ENCODE measurements around the gene ADAM12. TPM values are rescaled to one million over a fixed set of nuclear protein-coding genes. Genes with fewer than 3 reads are reported as not detected.

ADAM12 gene
- total RNA-seq, 1 experiment from 2014 or later = 26.1 TPM

GRCh38 chr10:126233182-126234148 is 154.8 kb downstream of the ADAM12 start:
- DNase-seq (ENCODE audit: low read depth) = no peak
- in situ Hi-C loops (cut with HindIII; ENCODE audit: low pct_unique_long_range_greater_than_20kb, low sequenced_read_pairs) = no loop called here

- no peak for DNase-seq (ENCODE audit: low read depth)
- in situ Hi-C loops (cut with HindIII; ENCODE audit: low pct_unique_long_range_greater_than_20kb, low sequenced_read_pairs) = no loop called here
Observed at GRCh38 chr10:126230587-126230986, 157.7 kb downstream of the ADAM12 start.

GRCh38 chr10:126229686-126230085 is 158.6 kb downstream of the ADAM12 start:
- DNase-seq (ENCODE audit: low read depth) = no peak
- in situ Hi-C loops (cut with HindIII; ENCODE audit: low pct_unique_long_range_greater_than_20kb, low sequenced_read_pairs) = no loop called here

- no peak for DNase-seq (ENCODE audit: low read depth)
- in situ Hi-C loops (cut with HindIII; ENCODE audit: low pct_unique_long_range_greater_than_20kb, low sequenced_read_pairs) = no loop called here
Observed at GRCh38 chr10:126227762-126228134, 160.5 kb downstream of the ADAM12 start.

GRCh38 chr10:126226988-126227761 is 161.1 kb downstream of the ADAM12 start:
- in situ Hi-C loops (cut with HindIII; ENCODE audit: low pct_unique_long_range_greater_than_20kb, low sequenced_read_pairs) = no loop called here
- DNase-seq (ENCODE audit: low read depth) = no peak

GRCh38 chr10:126226205-126226604 is 162.1 kb downstream of the ADAM12 start:
- no peak for DNase-seq (ENCODE audit: low read depth)
- in situ Hi-C loops (cut with HindIII; ENCODE audit: low pct_unique_long_range_greater_than_20kb, low sequenced_read_pairs) = no loop called here

GRCh38 chr10:126225672-126226008 is 162.6 kb downstream of the ADAM12 start:
- in situ Hi-C loops (cut with HindIII; ENCODE audit: low pct_unique_long_range_greater_than_20kb, low sequenced_read_pairs) = no loop called here
- DNase-seq (ENCODE audit: low read depth) = no peak

- no peak for DNase-seq (ENCODE audit: low read depth)
- in situ Hi-C loops (cut with HindIII; ENCODE audit: low pct_unique_long_range_greater_than_20kb, low sequenced_read_pairs) = no loop called here
Observed at GRCh38 chr10:126224967-126225671, 163.2 kb downstream of the ADAM12 start.

- in situ Hi-C loops (cut with HindIII; ENCODE audit: low pct_unique_long_range_greater_than_20kb, low sequenced_read_pairs) = no loop called here
- no peak for DNase-seq (ENCODE audit: low read depth)
Observed at GRCh38 chr10:126223512-126224067, 164.7 kb downstream of the ADAM12 start.

GRCh38 chr10:126222736-126223511 is 165.4 kb downstream of the ADAM12 start:
- in situ Hi-C loops (cut with HindIII; ENCODE audit: low pct_unique_long_range_greater_than_20kb, low sequenced_read_pairs) = no loop called here

GRCh38 chr10:126221874-126222273 is 166.4 kb downstream of the ADAM12 start:
- in situ Hi-C loops (cut with HindIII; ENCODE audit: low pct_unique_long_range_greater_than_20kb, low sequenced_read_pairs) = no loop called here
- DNase-seq (ENCODE audit: low read depth) = no peak

More at GRCh38 chr10:126222736-126223511, 165.4 kb downstream of the ADAM12 start:
- DNase-seq (ENCODE audit: low read depth) = no peak

GRCh38 chr10:126218778-126219649 is 169.3 kb downstream of the ADAM12 start:
- in situ Hi-C loops (cut with HindIII; ENCODE audit: low pct_unique_long_range_greater_than_20kb, low sequenced_read_pairs) = no loop called here

GRCh38 chr10:126218174-126218573 is 170.1 kb downstream of the ADAM12 start:
- in situ Hi-C loops (cut with HindIII; ENCODE audit: low pct_unique_long_range_greater_than_20kb, low sequenced_read_pairs) = no loop called here
- DNase-seq (ENCODE audit: low read depth) = no peak

More at GRCh38 chr10:126218778-126219649, 169.3 kb downstream of the ADAM12 start:
- DNase-seq (ENCODE audit: low read depth) = no peak

- in situ Hi-C loops (cut with HindIII; ENCODE audit: low pct_unique_long_range_greater_than_20kb, low sequenced_read_pairs) = no loop called here
- no peak for DNase-seq (ENCODE audit: low read depth)
Observed at GRCh38 chr10:126216632-126216961, 171.7 kb downstream of the ADAM12 start.

- peak; percentile 54 for DNase-seq (ENCODE audit: low read depth)
- in situ Hi-C loops (cut with HindIII; ENCODE audit: low pct_unique_long_range_greater_than_20kb, low sequenced_read_pairs) = no loop called here
Observed at GRCh38 chr10:126215746-126216631, 172.3 kb downstream of the ADAM12 start.

- DNase-seq (ENCODE audit: low read depth) = no peak
- in situ Hi-C loops (cut with HindIII; ENCODE audit: low pct_unique_long_range_greater_than_20kb, low sequenced_read_pairs) = no loop called here
Observed at GRCh38 chr10:126214679-126215078, 173.6 kb downstream of the ADAM12 start.

All from Caki2 (cell line).